GM12801 (cell line): ENCODE measurements around the gene ZNF486.

ENCODE experiments used
- TF ChIP-seq, protein P1 (sequence below): IDR thresholded peaks from one replicate; pipeline ENCODE4 v1.5.1; 2011; ENCODE audit warnings: control low read depth; ENCODE audit not compliant: insufficient read length; ENCODE audit errors: extremely low read depth

ZNF486 gene

GRCh38 chr19:20165971-20166592, 932 bp upstream of the ZNF486 start:
- TF ChIP-seq, protein P1, sequence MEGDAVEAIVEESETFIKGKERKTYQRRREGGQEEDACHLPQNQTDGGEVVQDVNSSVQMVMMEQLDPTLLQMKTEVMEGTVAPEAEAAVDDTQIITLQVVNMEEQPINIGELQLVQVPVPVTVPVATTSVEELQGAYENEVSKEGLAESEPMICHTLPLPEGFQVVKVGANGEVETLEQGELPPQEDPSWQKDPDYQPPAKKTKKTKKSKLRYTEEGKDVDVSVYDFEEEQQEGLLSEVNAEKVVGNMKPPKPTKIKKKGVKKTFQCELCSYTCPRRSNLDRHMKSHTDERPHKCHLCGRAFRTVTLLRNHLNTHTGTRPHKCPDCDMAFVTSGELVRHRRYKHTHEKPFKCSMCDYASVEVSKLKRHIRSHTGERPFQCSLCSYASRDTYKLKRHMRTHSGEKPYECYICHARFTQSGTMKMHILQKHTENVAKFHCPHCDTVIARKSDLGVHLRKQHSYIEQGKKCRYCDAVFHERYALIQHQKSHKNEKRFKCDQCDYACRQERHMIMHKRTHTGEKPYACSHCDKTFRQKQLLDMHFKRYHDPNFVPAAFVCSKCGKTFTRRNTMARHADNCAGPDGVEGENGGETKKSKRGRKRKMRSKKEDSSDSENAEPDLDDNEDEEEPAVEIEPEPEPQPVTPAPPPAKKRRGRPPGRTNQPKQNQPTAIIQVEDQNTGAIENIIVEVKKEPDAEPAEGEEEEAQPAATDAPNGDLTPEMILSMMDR, result no peak

DNA sequence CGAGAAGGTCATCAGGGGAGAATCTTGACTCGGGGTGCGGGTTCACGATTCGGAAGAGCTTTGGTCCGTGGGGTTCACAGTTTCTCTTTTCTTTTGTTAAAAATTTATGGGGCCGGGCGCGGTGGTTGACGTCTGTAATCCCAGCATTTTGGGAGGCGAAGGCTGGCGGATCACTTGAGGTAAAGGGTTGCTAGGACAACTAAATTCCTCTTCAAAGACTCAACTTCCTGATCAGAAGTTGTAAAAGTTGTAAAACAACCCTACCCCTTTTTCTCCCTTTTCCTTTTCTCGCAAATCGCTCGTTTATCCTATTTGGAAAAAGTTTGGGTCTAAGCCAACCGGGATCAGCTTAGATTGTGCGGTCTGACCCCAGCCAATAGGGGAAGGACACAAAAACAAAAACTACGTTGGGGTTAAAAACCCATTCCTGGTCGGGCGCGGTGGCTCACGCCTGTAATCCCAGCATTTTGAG, 673 bp downstream of the ZNF486 start:
- TF ChIP-seq, protein P1, result no peak

DNA sequence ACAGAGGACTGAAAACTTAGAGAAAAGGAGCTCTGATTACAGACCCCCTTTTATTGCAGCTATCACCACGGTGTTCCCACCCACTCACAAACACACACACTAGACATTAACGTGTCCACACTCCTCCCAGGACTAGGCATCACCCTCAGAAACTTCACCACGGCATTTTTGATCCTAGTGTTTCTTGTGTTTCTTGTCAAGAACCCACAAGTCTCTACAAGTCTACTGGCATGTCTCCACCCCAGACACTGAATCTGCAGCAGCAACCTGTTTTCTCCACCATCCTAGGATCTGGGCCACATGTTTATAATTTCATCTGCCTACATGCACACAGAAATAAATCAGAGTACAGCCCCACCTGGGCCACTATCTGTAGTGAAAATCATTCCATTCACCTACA, 4.3 kb downstream of the ZNF486 start:
- TF ChIP-seq, protein P1, result no peak

DNA sequence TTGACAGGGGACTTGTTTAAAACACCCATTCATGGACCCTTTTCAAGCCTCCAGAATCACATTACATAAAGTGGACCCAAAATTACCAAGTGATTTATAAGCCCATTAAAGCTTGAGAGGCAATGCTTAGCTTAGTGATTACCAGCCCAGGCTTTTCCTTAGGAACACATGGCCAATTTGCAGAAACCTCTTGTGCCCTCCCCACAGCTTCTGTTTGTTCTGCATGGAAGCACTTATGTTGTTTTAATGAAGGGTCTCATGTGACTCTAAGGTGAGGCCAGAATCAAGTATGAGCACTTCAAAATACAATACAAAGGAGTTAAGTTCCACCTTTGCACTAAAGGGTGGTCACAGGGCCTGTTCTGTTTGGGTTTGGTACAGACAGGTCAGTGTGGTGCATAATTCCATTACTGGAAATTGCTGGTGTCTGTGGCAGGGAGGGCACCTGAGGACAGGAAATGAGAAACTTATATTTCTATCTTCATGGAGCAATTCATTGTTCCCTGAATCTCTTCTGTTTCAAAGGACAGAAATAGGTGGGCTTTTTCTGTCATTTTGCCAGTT, 15.3 kb downstream of the ZNF486 start:
- TF ChIP-seq, protein P1, result no peak

DNA sequence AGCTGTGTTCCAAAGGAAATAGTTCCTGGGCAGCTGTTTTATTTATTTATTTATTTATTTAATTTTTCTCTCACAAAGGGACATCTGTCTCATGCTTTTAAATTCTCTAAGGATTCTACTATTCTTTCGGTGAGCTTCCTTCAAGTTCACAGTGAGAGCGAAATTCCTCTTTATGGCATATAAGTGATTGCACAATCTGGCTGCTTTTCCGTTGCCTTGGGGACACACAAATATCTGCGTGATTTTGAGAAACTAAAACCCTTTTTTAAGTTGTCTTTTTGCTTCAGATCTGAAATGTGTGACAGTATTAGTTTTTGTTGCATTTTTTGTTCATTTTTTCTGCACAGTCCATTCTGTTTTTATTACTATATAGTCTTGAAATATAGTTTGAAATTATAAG, 19.2 kb downstream of the ZNF486 start:
- TF ChIP-seq, protein P1, result no peak

- TF ChIP-seq, protein P1, result no peak
Measured at GRCh38 chr19:20197747-20198146, 30.7 kb downstream of the ZNF486 start.

DNA sequence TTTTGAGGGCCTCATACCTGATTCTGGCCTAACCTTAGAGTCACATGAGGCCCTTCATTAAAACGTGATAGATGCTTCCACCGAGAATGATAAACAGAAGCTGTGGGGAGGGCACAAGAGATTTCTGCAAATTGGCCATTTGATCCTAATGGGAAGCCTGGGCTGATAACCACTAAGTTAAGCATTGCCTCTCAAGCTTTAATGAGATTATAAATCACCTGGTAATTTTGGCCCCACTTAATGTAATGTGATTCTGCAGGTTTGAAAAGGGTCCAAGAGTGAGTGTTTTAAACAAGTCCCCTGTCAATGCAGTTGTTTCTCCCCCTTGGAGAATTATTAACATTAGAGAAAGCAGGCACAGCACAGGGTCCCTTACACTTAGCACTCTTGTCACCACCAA, 42.0 kb downstream of the ZNF486 start:
- TF ChIP-seq, protein P1, result no peak
